A673 (cell line): ENCODE data around the gene ALAS2. TPM values are rescaled to one million over a fixed set of nuclear protein-coding genes. Genes with fewer than 3 reads are reported as not detected.

ENCODE experiments used
- BruUV-seq: library from RNA; stranded (reverse); fragments of 400-500 nt; replicated peaks from 2 replicates; lab custom pipeline; 2021; lab: Mats Ljungman, UMichigan
- CTCF ChIA-PET: fragments of 300-600 bp; sonication (Branson Sonifier 250); formaldehyde crosslinking; loops from one replicate; lab custom pipeline; 2022; ENCODE audit warnings: antibody characterized with exemption; lab: Charles Lee
- POLR2A ChIA-PET: fragments of 300-600 bp; sonication (Branson Sonifier 250); formaldehyde crosslinking; loops from one replicate; lab custom pipeline; 2022; ENCODE audit warnings: antibody characterized with exemption; ENCODE audit not compliant: low non-redundant PET; lab: Charles Lee
- DNase-seq: peaks from one replicate; pipeline ENCODE4 v3.0.0-alpha.2; 2015; ENCODE audit warnings: low spot score
- H3K27ac ChIP-seq: fragments of 200-600 bp; sonication (generic); 2 replicates; pipeline ENCODE4 v1.5.1; 2016; ENCODE audit warnings: mixed run types, low read depth, mild to moderate bottlenecking, mixed read lengths, antibody characterized with exemption, low read length; ENCODE audit not compliant: poor library complexity, severe bottlenecking
- H3K27me3 ChIP-seq: fragments of 200-600 bp; sonication (generic); replicated peaks from 2 replicates; pipeline ENCODE4 v1.6.1; 2017; ENCODE audit warnings: mixed run types, low read depth, mild to moderate bottlenecking, mixed read lengths, antibody characterized with exemption, low read length; ENCODE audit not compliant: insufficient read depth, poor library complexity
- H3K36me3 ChIP-seq: fragments of 200-600 bp; sonication (generic); 2 replicates; pipeline ENCODE4 v1.6.1; 2016; ENCODE audit warnings: mixed run types, mild to moderate bottlenecking, mixed read lengths, antibody characterized with exemption, low read length; ENCODE audit not compliant: insufficient read depth, poor library complexity, severe bottlenecking
- H3K4me1 ChIP-seq: fragments of 200-600 bp; sonication (generic); 2 replicates; pipeline ENCODE4 v1.6.1; 2017; ENCODE audit warnings: mixed run types, mild to moderate bottlenecking, mixed read lengths, antibody characterized with exemption, low read length; ENCODE audit not compliant: insufficient read depth, poor library complexity, severe bottlenecking
- H3K4me3 ChIP-seq: fragments of 200-600 bp; sonication (generic); 2 replicates; pipeline ENCODE4 v1.5.1; 2016; ENCODE audit warnings: low read depth, mixed run types, mild to moderate bottlenecking, mixed read lengths, low read length; ENCODE audit not compliant: poor library complexity, severe bottlenecking
- H3K9me3 ChIP-seq: fragments of 200-600 bp; sonication (generic); 2 replicates; pipeline ENCODE4 v1.6.1; 2016; ENCODE audit warnings: mixed run types, low read depth, mild to moderate bottlenecking, mixed read lengths, antibody characterized with exemption, low read length; ENCODE audit not compliant: poor library complexity, severe bottlenecking
- EZH2 ChIP-seq: fragments of 200-600 bp; sonication (generic); IDR thresholded peaks from 2 replicates; pipeline ENCODE4 v1.6.1; 2017; ENCODE audit warnings: borderline replicate concordance, low read depth, mild to moderate bottlenecking, mixed read lengths, antibody characterized with exemption, low read length; ENCODE audit not compliant: poor library complexity, severe bottlenecking
- intact Hi-C: fragments of 100-400 bp; cut with micrococcal nuclease; formaldehyde crosslinking; loops from one replicate; pipeline ENCODE4 v1.10.0; 2022; ENCODE audit not compliant: unreplicated experiment
- total RNA-seq: library from RNA; stranded (reverse); gene quantifications from 2 replicates; pipeline ENCODE4 v1.2.3, GENCODE V29; 2021
- TF ChIP-seq, protein P1 (sequence below): fragments of 300-800, 200-600 bp; sonication (generic); conservative IDR thresholded peaks from 2 replicates; pipeline ENCODE4 v1.5.1; 2017; ENCODE audit warnings: low read depth, mild to moderate bottlenecking, antibody characterized with exemption, low read length, moderate library complexity, mixed read lengths

ALAS2 gene
- total RNA-seq, 1 experiment from 2014 or later = not detected

DNA sequence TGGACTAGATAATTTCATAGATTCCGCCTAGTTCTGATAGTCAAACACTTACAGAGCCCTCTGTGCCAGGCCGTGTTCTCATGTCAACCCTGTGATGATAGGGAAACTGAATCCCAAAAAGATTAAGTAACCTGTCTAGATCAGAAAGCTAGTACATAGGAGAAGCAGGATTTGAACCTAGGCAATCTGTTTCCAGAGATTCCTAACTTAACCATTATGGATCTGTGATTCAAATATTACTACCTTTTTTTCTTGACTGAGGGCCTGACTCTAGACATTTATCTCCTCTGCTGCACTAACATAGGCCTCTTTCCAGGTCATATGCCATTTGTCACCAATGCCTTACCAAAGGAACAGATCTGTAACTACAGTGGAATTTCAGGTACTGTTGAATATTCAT is 1.5 kb downstream of the ALAS2 start:
- POLR2A ChIA-PET = no interaction called here

DNA sequence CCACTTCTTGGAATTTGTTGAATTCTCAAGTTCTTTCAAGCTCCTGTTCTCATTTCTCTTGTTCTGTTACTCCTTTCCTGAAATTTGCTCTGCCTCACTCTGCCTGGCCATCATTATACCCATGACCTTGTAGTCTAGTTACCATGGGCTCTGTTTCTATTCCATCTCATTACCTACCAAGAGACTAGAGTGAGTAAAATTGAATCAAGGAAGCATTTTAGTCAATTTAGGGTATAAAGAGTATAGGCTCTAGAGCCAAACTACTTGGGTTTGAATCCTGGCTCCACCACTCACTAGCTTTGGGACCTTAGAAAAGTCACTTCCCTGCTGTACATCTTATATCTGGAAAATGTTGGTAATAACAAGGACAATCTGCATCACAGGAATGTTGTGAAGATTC is 2.2 kb downstream of the ALAS2 start:
- ChIA-PET CTCF (no interaction called here), POLR2A (no interaction called here)
- H3K4me3 ChIP-seq = no peak overlapping the region
- no peaks in the 10 kb centered on the region for H3K4me1 ChIP-seq
- no peak for DNase-seq
- TF ChIP-seq, protein P1, sequence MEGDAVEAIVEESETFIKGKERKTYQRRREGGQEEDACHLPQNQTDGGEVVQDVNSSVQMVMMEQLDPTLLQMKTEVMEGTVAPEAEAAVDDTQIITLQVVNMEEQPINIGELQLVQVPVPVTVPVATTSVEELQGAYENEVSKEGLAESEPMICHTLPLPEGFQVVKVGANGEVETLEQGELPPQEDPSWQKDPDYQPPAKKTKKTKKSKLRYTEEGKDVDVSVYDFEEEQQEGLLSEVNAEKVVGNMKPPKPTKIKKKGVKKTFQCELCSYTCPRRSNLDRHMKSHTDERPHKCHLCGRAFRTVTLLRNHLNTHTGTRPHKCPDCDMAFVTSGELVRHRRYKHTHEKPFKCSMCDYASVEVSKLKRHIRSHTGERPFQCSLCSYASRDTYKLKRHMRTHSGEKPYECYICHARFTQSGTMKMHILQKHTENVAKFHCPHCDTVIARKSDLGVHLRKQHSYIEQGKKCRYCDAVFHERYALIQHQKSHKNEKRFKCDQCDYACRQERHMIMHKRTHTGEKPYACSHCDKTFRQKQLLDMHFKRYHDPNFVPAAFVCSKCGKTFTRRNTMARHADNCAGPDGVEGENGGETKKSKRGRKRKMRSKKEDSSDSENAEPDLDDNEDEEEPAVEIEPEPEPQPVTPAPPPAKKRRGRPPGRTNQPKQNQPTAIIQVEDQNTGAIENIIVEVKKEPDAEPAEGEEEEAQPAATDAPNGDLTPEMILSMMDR = no peak
- TF ChIP-seq EZH2 = no peak
- BruUV-seq = no TSS peak
- no peaks in the 10 kb centered on the region for H3K27me3 ChIP-seq
- no peaks in the 10 kb centered on the region for H3K36me3 ChIP-seq
- H3K9me3 ChIP-seq = no peaks in the 10 kb centered on the region
- intact Hi-C loops = no loop called here
- no peak overlapping the region for H3K27ac ChIP-seq

More for the DNA sequence above, 1.5 kb downstream of the ALAS2 start:
- no peak for DNase-seq
- Histone ChIP-seq H3K4me1 (no peaks in the 10 kb centered on the region), H3K36me3 (no peaks in the 10 kb centered on the region), H3K4me3 (no peak overlapping the region), H3K27me3 (no peaks in the 10 kb centered on the region), H3K27ac (no peak overlapping the region), H3K9me3 (no peaks in the 10 kb centered on the region)
- BruUV-seq = no TSS peak
- TF ChIP-seq, protein P1 = no peak
- TF ChIP-seq EZH2 = no peak
- CTCF ChIA-PET = no interaction called here
- intact Hi-C loops = no loop called here

DNA sequence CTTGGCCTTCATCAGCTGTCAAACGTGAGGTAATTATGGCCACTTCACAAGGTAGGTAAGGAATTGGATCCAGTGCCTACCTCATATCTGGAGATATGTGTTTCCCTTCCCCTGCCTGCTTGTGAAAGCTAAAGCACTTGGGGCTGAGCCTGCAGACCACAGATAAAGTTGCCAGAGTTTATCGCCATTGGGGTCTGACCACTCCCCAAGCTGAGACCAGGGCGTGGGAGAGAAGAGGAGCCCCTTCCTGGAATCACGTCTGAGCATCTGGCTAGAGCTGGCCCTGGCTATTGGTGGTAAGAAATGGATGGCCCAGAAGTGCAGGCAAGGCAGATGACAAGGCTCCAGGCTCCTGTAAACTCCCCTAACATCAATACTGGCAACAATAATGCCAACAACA is 2.7 kb downstream of the ALAS2 start:
- no peak for DNase-seq
- POLR2A ChIA-PET = no interaction called here
- H3K4me3 ChIP-seq = no peak overlapping the region
- no peaks in the 10 kb centered on the region for H3K9me3 ChIP-seq
- CTCF ChIA-PET = no interaction called here
- H3K27ac ChIP-seq = no peak overlapping the region
- H3K36me3 ChIP-seq = no peaks in the 10 kb centered on the region
- no peaks in the 10 kb centered on the region for H3K4me1 ChIP-seq
- no TSS peak for BruUV-seq
- no peaks in the 10 kb centered on the region for H3K27me3 ChIP-seq
- TF ChIP-seq EZH2 = no peak
- TF ChIP-seq, protein P1 = no peak
- intact Hi-C loops = no loop called here
